ENCODE results near the gene ARL2.

Gene ARL2

GRCh38 chr11:65027213-65028067, 13.5 kb downstream of the ARL2 start, which contains the start of gene SNX15 (continued):
- 0 out of 2 replicates have a peak, but pooled peaks have one; percentile 48 for TF ChIP-seq PBX3 (CRISPR knock-in tag; IDR thresholded peaks at IDR 0.05)
- TF ChIP-seq CTCF (tag by site-specific recombination; IDR thresholded peaks at IDR 0.05) = peak; percentile 66
- TF ChIP-seq ZNF341 (tag by site-specific recombination; IDR thresholded peaks at IDR 0.05; ENCODE audit: low read depth) = peak; percentile 86
- TF ChIP-seq ZNF530 (tag by site-specific recombination; IDR thresholded peaks at IDR 0.05; ENCODE audit: low read depth) = no peak
- no peak for TF ChIP-seq ZNF19 (tag by site-specific recombination; IDR thresholded peaks at IDR 0.05; ENCODE audit: low read depth)
- TF ChIP-seq ZBTB1 (tag by site-specific recombination; IDR thresholded peaks at IDR 0.05) = no peak
- peak; percentile 35; the same call in 1 of the 2 replicates for TF ChIP-seq ZFP37 (tag by site-specific recombination; IDR thresholded peaks at IDR 0.05)
- TF ChIP-seq PRDM1 (tag by site-specific recombination; IDR thresholded peaks at IDR 0.05) = 0 out of 2 replicates have a peak, but pooled peaks have one; percentile 2
- TF ChIP-seq YY1 (tag by site-specific recombination; IDR thresholded peaks at IDR 0.05) = no peak; the same call in 1 of the 2 replicates
- TF ChIP-seq ZNF266 (tag by site-specific recombination; IDR thresholded peaks at IDR 0.05; ENCODE audit: low read depth) = no peak
- 0 out of 2 replicates have a peak, but pooled peaks have one; percentile 42 for TF ChIP-seq ZNF324 (tag by site-specific recombination; IDR thresholded peaks at IDR 0.05)

GRCh38 chr11:65032216-65032615, 18.3 kb downstream of the ARL2 start:
- Histone ChIP-seq H3K9me3 (ENCODE audit: control insufficient read depth, insufficient read depth, low read depth, low read length) (no peaks in the 10 kb centered on the region), H3K27ac (ENCODE audit: extremely low read depth, low read depth, low read length) (no peak overlapping the region), H3K4me3 (ENCODE audit: low read depth, low read length) (no peak overlapping the region), H3K36me3 (ENCODE audit: control insufficient read depth in 2 of 2, insufficient read depth in 1 of 2, low read length in 2 of 2) (peaks cover 0 to 34% of the 10 kb centered on the region in 2 experiments; a peak in 2 of 3 replicates), H3K4me1 (ENCODE audit: control insufficient read depth, insufficient read depth, low read length) (0 out of 2 replicates have a peak, but pooled peaks cover 2% of the 10 kb centered on the region)
- ChIA-PET CTCF (interaction anchor here (0.5 to 1.4 kb wide), 2 partner anchors 46 to 117 kb away, joined by 3 to 4 read pairs; no protein-coding TSS in a partner anchor), POLR2A (interaction anchor here (1.6 kb wide), 1 partner anchor 8 kb away, joined by 7 read pairs; the partner anchor contains the start of gene SAC3D1)
- TF ChIP-seq ZNF292 (tag by site-specific recombination; IDR thresholded peaks at IDR 0.05; ENCODE audit: borderline replicate concordance, low read depth) (no peak), GLI2 (tag by site-specific recombination; IDR thresholded peaks at IDR 0.05; ENCODE audit: borderline replicate concordance, low read depth) (no peak), ZSCAN23 (tag by site-specific recombination; IDR thresholded peaks at IDR 0.05) (no peak), ZSCAN18 (tag by site-specific recombination; IDR thresholded peaks at IDR 0.05) (no peak), TRIM28 (IDR thresholded peaks at IDR 0.05; ENCODE audit: borderline replicate concordance, low read length) (no peak), ZNF623 (tag by site-specific recombination; IDR thresholded peaks at IDR 0.05) (no peak), ZNF530 (tag by site-specific recombination; IDR thresholded peaks at IDR 0.05; ENCODE audit: low read depth) (no peak), HIC1 (tag by site-specific recombination; IDR thresholded peaks at IDR 0.05) (no peak), YY2 (tag by site-specific recombination; IDR thresholded peaks at IDR 0.05) (no peak), BCL11B (tag by site-specific recombination; IDR thresholded peaks at IDR 0.05; ENCODE audit: low read depth) (no peak), ZBTB44 (tag by site-specific recombination; IDR thresholded peaks at IDR 0.05) (no peak)
